Suprapubic skin (tissue), 4 donors: ENCODE data around the gene PIGW. TPM values are rescaled to one million over a fixed set of nuclear protein-coding genes. Genes with fewer than 3 reads are reported as not detected.

Experiments
- DNase-seq, 2 donors: peaks; one replicate each; pipeline ENCODE4 v3.0.0-alpha.2; 2019; ENCODE audit warnings: low spot score in 2 of 2
- H3K27ac ChIP-seq: fragments of 200-600 bp; sonication (generic); one replicate; pipeline ENCODE4 v1.5.1; 2019
- H3K27me3 ChIP-seq: fragments of 200-600 bp; sonication (generic); one replicate; pipeline ENCODE4 v1.5.1; 2019
- H3K36me3 ChIP-seq: fragments of 200-600 bp; sonication (generic); one replicate; pipeline ENCODE4 v1.5.1; 2019
- H3K4me1 ChIP-seq: fragments of 200-600 bp; sonication (generic); one replicate; pipeline ENCODE4 v1.5.1; 2019
- H3K4me3 ChIP-seq: fragments of 200-600 bp; sonication (generic); one replicate; pipeline ENCODE4 v1.5.1; 2019; ENCODE audit warnings: mild to moderate bottlenecking
- H3K9me3 ChIP-seq: fragments of 200-600 bp; sonication (generic); one replicate; pipeline ENCODE4 v1.5.1; 2019
- EP300 ChIP-seq: sonication (generic); formaldehyde crosslinking; IDR thresholded peaks from one replicate; pipeline ENCODE4 v1.6.1; 2017; ENCODE audit warnings: antibody characterized with exemption
- POLR2A ChIP-seq, 2 donors: fragments of 450-650 bp; IDR thresholded peaks; one replicate each; pipeline ENCODE4 v1.6.1; 2017; ENCODE audit warnings: antibody characterized with exemption in 2 of 2, mild to moderate bottlenecking in 2 of 2, moderate library complexity in 2 of 2
- POLR2AphosphoS5 ChIP-seq, 3 donors: sonication (generic); formaldehyde crosslinking; IDR thresholded peaks; one replicate each; pipeline ENCODE4 v1.6.1; 2017; ENCODE audit warnings: antibody characterized with exemption in 3 of 3
- WGBS: methylation state at CpG from one replicate; pipeline ENCODE4 v1.1.5; 2018; 5-methylcytosine and 5-hydroxymethylcytosine counted together
- total RNA-seq, 4 donors: library from RNA; depleted of rRNA; stranded (reverse); fragments of >200 nt; gene quantifications; one replicate each; pipeline ENCODE4 v1.1.0, GENCODE V29; 2016
- TF ChIP-seq, protein P1 (sequence below), 2 donors: fragments of 200-600 bp in 1 of 2; fragments of 450-650 bp in 1 of 2; sonication (generic) in 1 of 2; IDR thresholded peaks; one replicate each; pipeline ENCODE4 v1.5.1; 2016 to 2019; ENCODE audit warnings: antibody characterized with exemption in 2 of 2, mild to moderate bottlenecking in 1 of 2, moderate library complexity in 1 of 2

Gene PIGW
- total RNA-seq, 4 donors from 2014 or later: 4.1 to 13.1 (median 9.0) TPM

DNA sequence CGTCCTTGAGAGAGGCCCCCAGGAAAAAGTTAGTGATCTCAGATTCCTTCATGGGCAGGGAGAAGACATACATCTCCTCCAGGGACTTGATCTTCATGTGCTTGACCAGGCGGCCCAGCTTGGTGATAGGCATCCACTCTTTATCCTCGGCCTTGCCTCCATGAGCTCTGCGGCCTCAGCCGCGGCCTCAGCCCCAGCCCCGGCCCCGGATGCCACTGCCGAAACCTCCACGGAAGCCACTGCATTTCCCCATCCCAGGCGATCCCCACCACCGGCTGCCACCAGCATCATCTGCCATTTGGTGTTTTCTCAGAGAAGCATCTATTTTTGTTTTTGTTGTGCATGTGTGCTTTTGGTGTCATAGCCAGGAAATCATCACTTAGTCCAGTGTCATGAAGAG, 40.2 kb downstream of the PIGW start:
- H3K36me3 ChIP-seq: peaks cover 63% of the 10 kb centered on the region
- TF ChIP-seq, protein P1, sequence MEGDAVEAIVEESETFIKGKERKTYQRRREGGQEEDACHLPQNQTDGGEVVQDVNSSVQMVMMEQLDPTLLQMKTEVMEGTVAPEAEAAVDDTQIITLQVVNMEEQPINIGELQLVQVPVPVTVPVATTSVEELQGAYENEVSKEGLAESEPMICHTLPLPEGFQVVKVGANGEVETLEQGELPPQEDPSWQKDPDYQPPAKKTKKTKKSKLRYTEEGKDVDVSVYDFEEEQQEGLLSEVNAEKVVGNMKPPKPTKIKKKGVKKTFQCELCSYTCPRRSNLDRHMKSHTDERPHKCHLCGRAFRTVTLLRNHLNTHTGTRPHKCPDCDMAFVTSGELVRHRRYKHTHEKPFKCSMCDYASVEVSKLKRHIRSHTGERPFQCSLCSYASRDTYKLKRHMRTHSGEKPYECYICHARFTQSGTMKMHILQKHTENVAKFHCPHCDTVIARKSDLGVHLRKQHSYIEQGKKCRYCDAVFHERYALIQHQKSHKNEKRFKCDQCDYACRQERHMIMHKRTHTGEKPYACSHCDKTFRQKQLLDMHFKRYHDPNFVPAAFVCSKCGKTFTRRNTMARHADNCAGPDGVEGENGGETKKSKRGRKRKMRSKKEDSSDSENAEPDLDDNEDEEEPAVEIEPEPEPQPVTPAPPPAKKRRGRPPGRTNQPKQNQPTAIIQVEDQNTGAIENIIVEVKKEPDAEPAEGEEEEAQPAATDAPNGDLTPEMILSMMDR (IDR thresholded peaks at IDR 0.05): no peak
- TF ChIP-seq POLR2AphosphoS5 (IDR thresholded peaks at IDR 0.05) (no peak), EP300 (no peak), POLR2A (IDR thresholded peaks at IDR 0.05) (no peak)
- no peak overlapping the region for H3K4me3 ChIP-seq
- no peaks in the 10 kb centered on the region for H3K9me3 ChIP-seq
- no peaks in the 10 kb centered on the region for H3K27me3 ChIP-seq
- DNase-seq: no peak
- peaks cover 5% of the 10 kb centered on the region for H3K4me1 ChIP-seq
- WGBS: 91% methylated on average over 12 of the region's 12 CpGs
- no peak overlapping the region for H3K27ac ChIP-seq

DNA sequence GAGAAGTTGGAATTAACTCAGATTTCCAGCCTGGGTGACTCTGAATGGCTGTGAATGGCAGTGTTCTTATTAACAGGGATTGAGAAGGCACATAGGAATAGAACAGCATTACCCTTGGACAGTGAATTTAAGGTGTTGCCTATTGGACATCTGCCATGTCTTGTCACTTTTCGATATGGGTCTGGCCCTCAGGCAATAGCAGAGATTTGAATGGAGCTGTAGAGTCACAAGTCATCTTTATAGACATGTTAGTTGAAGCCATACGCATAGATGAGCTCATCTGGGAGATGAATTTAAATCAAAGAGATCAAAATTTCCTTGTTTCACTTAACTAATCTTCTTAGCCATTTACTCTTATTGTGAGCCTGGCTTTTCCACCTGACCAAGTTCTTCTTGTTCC, 42.0 kb downstream of the PIGW start:
- WGBS: 57% methylated on average over 2 of the region's 2 CpGs
- H3K36me3 ChIP-seq: peaks cover 63% of the 10 kb centered on the region

DNA sequence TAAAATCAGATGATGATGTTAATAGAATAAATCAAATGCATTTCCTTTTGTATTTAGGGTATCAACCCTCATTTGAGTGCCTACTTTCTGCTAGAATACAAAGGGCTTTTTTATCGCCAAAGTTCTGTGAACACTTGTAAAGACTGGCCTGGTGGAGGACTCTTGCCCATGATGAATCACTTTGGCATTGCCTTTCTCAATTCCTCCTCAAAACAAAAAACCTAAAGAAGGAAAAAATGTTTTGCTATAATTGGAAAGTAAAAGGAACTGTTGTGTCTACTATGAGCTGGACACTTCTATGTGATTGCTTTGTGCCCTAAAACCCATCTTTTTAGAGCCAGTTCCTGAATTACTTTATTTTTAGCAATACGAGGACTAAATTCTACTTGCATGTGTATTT, 43.9 kb downstream of the PIGW start:
- Histone ChIP-seq H3K27ac (no peak overlapping the region), H3K4me1 (peaks cover 5% of the 10 kb centered on the region), H3K4me3 (no peak overlapping the region), H3K9me3 (no peaks in the 10 kb centered on the region), H3K36me3 (peaks cover 69% of the 10 kb centered on the region), H3K27me3 (no peaks in the 10 kb centered on the region)
- TF ChIP-seq POLR2A (IDR thresholded peaks at IDR 0.05): no peak
- no peak for TF ChIP-seq POLR2AphosphoS5 (IDR thresholded peaks at IDR 0.05)
- TF ChIP-seq EP300: no peak
- TF ChIP-seq, protein P1 (IDR thresholded peaks at IDR 0.05): no peak
- DNase-seq: no peak
- 92% methylated on average over 2 of the region's 2 CpGs for WGBS

More for the DNA sequence above, 42.0 kb downstream of the PIGW start:
- Histone ChIP-seq H3K27ac (no peak overlapping the region), H3K4me3 (no peak overlapping the region), H3K27me3 (no peaks in the 10 kb centered on the region), H3K4me1 (peaks cover 5% of the 10 kb centered on the region), H3K9me3 (no peaks in the 10 kb centered on the region)
- no peak for DNase-seq
- TF ChIP-seq, protein P1 (IDR thresholded peaks at IDR 0.05): no peak
- TF ChIP-seq EP300 (no peak), POLR2AphosphoS5 (IDR thresholded peaks at IDR 0.05) (no peak), POLR2A (IDR thresholded peaks at IDR 0.05) (no peak)

DNA sequence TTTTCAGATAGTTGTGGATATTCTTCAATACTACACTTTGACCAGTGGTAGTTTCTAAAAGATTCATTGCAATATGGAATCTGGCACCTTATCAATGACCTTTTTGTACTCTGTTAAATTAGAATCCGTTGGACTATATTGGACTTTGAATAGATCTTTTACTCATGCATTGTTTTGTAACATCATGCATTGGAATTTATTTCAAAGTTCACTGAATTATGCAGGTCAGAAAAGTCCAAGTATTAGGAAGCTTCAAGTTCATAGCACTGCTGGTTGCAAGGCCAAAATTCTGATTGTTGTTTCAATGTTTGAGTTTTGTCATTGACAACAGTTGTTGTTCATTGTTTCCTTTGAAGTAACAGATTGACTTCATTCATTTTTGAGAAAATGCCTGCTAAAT, 49.0 kb downstream of the PIGW start:
- H3K4me1 ChIP-seq: no peaks in the 10 kb centered on the region
- no peaks in the 10 kb centered on the region for H3K27me3 ChIP-seq
- H3K27ac ChIP-seq: no peak overlapping the region
- TF ChIP-seq EP300 (no peak), POLR2AphosphoS5 (IDR thresholded peaks at IDR 0.05) (no peak), POLR2A (IDR thresholded peaks at IDR 0.05) (no peak)
- TF ChIP-seq, protein P1 (IDR thresholded peaks at IDR 0.05): no peak
- no peak overlapping the region for H3K4me3 ChIP-seq
- no peak for DNase-seq
- WGBS: 52% methylated on average over 1 of the region's 1 CpG
- H3K9me3 ChIP-seq: no peaks in the 10 kb centered on the region
- peaks cover 95% of the 10 kb centered on the region for H3K36me3 ChIP-seq

DNA sequence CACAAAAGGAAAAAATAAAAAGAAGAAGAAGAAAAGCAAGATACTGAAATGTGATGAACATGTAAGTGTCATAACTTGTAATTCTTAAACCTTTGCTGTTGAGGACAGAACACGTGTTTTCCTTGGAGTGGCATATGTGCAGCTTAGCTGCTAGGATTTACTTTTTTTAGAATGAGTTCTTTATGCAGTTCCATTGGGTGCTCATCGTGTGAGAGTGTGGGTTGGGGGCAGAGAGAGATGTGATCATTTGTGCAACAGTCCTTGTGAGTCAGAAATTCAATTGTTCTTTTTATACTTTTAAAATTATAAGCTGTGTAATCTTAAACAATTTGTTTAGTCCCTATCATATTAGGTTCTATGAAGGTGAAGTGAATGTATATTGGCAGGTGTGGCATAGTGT, 51.4 kb downstream of the PIGW start:
- Histone ChIP-seq H3K4me3 (no peak overlapping the region), H3K27me3 (no peaks in the 10 kb centered on the region), H3K9me3 (no peaks in the 10 kb centered on the region), H3K36me3 (peaks cover 85% of the 10 kb centered on the region), H3K27ac (no peak overlapping the region), H3K4me1 (peaks cover 9% of the 10 kb centered on the region)
- DNase-seq: no peak
- TF ChIP-seq, protein P1 (IDR thresholded peaks at IDR 0.05): no peak
- no peak for TF ChIP-seq POLR2AphosphoS5 (IDR thresholded peaks at IDR 0.05)
- no peak for TF ChIP-seq EP300
- no peak for TF ChIP-seq POLR2A (IDR thresholded peaks at IDR 0.05)
- WGBS: 90% methylated on average over 2 of the region's 2 CpGs

Other genes starting within 250 kb of the PIGW start
- gene TBC1D3G, start 211.1 kb upstream of the PIGW start, total RNA-seq: 1 to 10 TPM in 1 of 4 donors, not detected in 3; 4.6 TPM
- gene TBC1D3H, start 146.6 kb upstream of the PIGW start, total RNA-seq: not detected
- 10 to 100 TPM; 19.7 to 34.5 (median 26.3) TPM for gene ZNHIT3, start 48.3 kb upstream of the PIGW start, total RNA-seq
- gene MYO19, start 119 bp upstream of the PIGW start, total RNA-seq: 100 to 1,000 TPM; 134 to 366 (median 154) TPM
- gene GGNBP2, start 9.9 kb downstream of the PIGW start, total RNA-seq: 10 to 100 TPM; 49.4 to 84.1 (median 57.1) TPM
- gene DHRS11, start 56.9 kb downstream of the PIGW start, total RNA-seq: 10 to 100 TPM; 10.5 to 19.7 (median 16.9) TPM
- gene MRM1, start 66.6 kb downstream of the PIGW start, total RNA-seq: 1 to 10 TPM; 3.5 to 6.6 (median 4.7) TPM